GM19455 (cell line): Measurements from ENCODE around the gene PRSS21.

ENCODE experiments used
- ATAC-seq: cut with Tn5 transposase; IDR thresholded peaks from one replicate; pipeline ENCODE4 v1.9.1; 2021; ENCODE audit not compliant: unreplicated experiment

Gene PRSS21

DNA sequence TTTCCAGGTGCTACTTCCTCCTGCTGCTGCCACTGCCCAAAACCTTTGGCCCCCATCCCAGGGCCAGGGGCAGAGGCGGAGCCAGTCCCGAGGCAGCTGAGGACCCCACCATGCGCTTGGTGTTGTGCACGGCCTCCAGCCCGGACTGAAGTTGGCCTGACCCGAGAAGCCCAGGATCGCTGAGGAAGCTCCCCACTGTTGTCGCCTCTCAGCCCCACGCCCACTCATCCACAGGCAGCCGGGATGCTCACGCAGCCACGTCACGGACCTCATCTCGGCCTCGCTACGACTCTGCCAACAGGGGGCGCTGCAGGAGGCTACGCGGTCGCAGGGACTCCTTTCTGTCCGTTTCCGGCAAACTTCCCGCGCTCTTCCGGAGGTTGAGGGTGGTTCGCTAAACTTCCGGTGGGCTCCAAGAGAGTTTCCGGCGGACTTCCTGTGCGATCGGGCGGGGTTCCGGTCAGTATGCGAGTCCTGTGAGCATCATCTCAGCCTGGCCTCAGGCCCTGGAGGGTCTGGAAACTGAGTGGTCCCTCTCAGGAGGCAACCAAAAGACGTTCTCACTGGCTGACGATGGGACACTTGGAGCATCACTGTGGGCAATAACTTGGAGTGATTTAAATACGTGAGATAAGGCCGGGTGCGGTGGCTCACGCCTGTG lies 25.4 kb downstream of the PRSS21 start:
- ATAC-seq, result no peak

DNA sequence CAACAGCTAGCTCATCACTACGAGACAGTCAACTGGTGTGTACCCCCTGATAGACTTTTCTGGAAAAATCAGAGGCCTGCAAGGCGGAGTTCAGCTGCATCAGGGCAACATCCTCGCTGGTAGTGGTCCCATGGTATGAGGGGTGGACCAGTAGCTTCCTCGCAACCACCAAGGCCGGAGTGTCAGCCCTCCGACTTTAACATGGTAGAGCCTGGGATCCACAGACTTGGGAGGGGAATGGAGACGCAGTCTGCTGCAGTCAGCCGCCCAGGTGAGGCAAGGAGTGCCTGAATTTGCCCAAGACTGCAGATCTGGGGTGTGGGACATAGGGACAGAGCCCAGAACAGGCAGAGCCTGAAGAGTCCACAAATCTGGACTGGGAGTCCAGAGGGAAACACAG lies 26.5 kb downstream of the PRSS21 start:
- ATAC-seq, result no peak

DNA sequence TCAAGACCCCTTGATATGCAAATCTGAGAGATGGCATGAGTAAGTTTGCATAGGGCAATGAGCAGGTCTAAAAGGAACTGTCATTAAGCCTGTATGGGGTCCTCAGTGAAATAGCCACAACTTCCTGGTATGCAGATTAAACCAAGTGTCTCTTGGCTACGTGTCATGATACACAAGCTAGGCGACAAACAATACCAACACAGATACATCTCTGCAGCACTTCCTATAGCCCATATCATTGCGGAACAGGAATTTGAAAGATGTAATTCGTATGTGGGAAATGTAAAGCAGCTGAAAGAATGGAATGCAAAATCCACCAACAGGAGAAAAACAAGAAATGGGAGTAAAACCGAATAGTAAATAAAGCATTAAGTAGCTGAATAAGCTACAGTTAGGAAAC lies 28.1 kb downstream of the PRSS21 start:
- ATAC-seq, result no peak

DNA sequence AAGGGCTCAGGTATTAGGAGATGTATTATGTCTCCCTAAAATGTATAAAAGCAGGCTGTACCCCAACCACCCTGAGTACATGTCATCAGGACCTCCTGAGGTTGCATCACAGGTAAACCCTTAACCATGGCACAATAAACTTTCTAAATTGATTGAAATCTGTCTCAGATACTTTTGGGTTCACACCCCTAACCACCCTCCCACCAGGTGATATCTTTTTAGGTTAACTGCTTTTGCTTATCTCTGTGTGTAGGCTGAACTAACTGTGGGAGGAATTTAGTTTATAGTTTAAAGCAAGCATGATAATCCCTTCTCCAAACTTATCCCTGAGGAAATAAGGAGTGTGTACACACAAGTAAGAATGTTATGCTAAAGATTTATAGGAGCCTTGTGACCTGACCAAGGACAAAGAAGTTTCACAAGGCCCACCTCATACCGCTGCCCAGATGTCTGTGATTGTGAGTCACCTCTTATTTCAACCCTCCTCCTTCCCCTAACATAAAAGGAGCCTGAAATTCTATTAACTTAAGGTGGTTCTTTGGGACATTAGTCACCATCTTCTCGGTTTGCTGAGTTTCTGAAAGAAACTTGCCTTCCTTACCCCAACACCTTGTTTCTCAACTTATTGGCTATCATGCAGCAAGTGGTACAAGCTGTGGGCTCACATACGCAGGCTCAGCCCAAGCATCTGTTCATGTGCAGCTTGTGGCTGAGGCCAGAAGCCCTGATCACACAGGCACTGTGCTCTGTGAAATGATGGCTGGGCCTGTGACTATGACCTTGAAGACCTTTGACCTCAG lies 29.7 kb downstream of the PRSS21 start:
- ATAC-seq, result no peak

DNA sequence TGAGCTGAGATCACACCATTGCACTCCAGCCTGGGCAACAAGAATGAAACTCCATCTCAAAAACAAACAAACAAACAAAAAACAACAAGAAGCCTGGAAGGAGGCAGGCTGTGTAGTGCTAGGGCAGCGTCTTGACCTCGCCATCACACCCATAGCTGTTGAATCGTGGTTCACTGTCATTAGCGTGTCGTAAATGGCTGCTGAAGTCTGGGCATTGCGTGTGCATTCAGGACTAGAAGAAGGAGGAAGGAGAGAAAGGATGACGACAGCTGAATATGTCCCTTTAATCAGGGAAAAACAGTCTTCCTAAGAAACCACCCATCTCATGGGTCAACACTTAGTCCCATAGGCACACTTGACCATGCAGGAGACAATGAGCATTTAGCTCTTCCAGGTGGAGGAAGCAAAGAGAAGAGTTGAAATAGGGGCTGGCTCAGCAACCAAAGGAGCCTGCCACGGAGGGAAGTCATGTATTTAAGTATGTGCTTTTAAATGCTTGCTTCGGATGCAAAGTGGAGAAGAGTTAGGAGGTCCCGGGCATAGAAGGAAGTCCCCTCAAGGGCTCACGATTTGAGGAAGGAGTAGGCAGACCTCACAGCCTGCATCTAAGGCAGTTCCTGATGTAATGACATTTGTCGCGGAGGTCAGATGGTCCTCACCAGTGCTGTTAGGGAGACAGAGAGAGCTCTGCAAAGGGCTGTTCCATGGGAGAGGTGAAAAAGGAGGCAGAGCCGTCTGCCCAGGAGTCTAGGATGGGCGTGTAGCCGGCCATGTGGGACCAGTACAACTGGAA lies 32.1 kb downstream of the PRSS21 start:
- no peak for ATAC-seq

DNA sequence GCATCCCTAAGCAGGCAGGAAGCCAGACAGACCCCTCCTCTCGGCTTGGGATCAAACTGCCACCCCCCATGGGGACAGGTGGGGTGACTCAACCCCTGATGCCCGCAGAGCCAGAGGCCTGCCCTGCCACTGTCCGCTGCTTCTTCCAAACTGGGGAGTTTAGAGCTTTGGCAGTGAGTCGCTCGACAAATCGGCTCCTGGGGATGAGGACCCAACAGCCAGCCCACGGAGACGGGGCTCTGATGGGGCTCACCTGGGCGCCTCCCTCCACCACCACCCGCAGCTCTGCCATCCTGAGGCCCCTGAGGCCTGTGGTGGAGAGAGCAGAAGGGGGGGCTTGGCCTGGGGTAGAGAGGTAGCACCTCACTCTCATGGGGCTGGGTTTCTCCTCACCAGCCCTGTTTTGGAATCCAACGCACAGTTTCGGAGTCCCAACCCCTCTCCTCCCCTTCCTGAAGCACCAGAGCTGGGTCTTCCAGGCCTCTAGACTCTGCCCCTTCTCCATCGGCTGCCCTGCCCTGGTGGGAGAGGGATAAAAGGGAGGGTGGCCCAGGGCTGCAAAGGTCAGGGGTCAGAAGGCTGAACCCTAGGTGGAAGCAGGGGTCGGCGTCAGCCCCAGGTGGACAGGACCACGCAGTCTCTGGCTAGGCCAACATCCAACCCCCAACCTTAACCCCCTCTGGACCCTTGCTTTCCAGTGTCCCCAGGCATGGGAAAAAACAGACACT lies 35.1 kb downstream of the PRSS21 start:
- ATAC-seq, result no peak

DNA sequence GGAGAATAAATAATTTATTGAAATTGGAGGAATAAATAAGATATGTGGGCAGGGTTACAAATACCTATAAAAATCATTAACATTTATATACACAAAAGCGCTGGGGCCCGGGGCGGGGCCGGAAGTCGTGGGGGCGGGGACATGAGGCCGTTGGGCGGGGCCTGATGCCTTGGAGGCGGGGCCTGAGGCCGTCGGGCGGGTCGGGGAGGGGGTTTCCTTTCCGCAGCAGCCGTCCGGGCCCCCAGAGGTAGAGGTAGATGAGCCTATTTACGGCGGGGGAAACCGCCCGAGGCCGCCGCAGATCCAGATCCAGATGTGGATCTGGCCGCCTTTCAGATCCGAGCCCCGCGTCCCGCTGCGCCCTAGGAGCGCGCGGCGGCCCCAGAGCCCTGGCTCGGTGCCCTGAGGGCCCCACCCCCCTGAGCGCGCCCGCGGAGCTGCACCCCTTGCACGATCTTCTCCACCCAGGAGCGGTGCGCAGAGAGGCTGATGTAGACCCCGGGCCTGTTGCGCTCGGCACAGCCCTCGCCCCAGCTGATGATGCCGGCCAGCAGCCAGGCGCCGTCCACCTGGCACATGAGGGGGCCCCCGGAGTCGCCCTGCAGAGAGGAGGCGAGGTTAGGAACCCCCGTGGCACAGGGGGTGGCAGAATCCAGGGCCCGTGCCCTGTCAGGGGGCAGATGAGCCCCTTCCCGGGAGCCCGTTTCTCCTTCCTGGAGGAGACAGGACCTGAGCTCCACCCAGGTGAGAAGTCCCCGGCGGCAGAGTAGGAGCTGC lies 35.9 kb downstream of the PRSS21 start:
- ATAC-seq, result no peak

DNA sequence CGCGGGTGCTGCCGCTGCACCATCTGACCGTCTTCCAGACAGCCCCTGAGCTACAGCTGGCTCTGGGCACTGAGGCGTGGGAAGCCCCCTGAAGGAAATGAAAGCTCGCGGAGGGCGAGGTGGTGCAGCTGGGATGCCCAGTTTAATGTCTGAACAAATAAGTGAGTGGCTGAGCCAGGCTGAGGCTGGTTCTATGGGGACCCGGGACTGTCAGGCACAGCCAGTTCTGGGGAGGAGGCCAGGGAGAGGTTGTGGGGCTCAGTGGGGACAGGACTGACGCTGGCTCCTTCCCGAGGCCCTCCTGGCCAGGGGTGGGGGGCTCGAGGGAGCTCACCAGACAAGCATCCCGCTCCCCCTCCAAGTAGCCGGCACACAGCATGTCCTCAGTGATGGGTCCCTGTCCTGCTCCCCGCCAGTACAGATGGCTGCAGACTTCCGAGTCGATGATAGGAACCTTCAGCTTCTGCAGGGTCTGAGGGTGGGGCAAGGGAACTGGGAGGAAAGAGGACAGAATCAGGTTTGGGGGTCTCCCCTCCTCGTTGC lies 36.6 kb downstream of the PRSS21 start:
- no peak for ATAC-seq

DNA sequence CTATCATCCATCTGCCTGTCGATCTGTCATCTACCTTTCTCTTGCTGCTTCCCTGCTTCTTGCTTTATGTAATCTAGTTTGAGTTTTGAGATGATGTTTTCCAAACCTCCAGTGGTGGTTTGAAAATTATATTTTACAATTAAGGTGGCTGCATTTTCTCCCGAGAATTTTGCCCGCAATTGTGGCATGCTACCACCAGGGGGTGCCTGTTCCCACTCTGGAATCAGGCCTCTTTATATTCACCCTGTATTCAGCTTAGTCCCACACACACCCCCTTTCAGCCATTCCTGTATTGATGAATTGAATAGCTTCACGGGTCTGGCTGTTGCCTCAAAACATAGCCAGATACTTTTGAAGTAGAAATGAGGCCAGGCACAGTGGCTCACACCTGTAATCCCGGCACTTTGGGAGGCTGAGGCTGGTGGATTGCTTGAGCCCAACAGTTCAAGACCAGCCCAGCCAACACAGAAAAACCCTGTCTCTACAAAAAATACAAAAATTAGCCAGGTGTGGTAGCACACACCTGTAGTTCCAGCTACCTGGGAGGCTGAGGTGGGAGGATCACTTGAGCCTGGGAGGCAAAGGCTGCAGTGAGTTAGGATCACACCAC lies 37.8 kb downstream of the PRSS21 start:
- no peak for ATAC-seq

DNA sequence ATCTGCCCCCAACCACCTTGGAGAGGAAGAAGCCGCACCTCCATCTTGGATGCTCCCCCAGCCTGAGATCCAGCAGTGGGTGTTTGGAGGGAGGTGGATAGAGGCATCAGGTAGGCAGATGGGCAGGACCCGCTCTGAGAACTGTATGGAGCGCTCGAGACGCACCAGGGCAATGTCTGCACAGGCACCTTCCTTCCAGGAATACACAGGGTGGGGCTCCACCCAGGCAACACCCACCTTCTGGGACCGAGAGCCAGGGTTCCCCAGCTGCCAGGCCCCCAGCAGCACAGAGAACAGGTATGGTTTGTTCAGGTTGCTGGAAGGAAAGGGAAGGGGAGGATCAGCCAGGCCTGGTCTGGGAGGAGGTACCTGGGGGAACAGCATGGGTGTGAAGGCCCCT lies 38.5 kb downstream of the PRSS21 start:
- no peak for ATAC-seq

DNA sequence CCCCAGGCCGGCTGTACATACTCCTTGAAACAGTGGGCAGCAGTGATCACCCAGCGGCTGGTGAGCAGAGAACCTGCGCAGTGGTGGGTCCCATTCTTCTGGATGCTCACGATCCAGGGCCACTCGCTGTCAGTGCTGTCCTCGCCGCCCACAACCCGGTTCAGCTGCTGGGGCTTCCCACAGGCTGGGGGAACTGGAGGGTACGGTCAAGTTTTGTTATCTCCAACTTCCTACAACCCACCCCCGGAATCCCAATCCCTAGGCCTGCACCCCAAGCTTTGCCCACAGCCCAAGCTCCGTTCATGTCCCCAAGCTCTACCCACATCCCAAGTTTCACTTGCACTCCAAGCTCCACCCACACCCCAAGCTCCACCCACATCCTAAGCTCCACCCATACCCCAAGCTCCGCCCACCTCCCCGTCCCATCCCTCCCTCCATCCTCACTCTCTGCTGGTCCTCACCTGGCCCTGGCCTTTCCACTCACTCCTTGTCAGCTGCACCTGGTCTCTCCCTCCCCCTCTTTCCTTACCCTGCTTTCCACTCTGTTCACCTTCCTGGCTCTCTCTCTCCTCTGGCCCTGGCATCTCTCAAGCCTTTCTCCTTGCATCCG lies 39.1 kb downstream of the PRSS21 start:
- ATAC-seq, result no peak

DNA sequence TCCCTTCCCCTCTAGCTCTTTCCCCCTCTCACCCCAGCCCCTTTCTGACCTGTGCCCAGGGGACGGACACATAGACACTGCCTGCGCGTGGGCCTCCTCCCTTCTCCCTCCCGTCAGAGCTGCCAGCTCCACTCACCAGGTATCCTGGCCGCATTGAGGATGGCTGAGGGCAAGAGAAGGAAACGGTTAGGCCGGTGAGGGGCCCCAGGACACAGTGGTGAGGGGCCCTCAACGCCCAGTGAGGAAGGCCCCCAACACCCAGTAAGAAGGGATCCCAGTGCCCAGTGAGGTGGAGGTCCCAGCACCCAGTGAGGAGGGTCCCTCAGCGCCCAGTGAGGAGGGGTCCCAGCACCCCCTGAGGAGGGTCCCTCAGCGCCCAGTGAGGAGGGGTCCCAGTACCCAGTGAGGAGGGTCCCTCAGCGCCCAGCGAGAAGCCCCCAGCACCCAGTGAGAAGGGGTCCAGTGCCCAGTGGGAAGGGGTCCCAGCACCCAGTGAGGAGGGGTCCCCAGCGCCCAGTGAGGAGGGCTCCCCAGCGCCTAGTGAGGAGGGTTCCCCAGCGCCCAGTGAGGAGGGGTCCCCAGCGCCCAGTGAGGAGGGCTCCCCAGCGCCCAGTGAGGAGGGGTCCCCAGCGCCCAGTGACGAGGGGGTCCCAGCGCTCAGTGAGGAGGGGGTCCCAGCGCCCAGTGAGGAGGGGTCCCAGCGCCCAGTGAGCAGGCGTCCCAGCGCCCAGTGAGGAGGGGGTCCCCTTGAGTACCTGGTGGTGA lies 39.8 kb downstream of the PRSS21 start:
- ATAC-seq, result no peak

DNA sequence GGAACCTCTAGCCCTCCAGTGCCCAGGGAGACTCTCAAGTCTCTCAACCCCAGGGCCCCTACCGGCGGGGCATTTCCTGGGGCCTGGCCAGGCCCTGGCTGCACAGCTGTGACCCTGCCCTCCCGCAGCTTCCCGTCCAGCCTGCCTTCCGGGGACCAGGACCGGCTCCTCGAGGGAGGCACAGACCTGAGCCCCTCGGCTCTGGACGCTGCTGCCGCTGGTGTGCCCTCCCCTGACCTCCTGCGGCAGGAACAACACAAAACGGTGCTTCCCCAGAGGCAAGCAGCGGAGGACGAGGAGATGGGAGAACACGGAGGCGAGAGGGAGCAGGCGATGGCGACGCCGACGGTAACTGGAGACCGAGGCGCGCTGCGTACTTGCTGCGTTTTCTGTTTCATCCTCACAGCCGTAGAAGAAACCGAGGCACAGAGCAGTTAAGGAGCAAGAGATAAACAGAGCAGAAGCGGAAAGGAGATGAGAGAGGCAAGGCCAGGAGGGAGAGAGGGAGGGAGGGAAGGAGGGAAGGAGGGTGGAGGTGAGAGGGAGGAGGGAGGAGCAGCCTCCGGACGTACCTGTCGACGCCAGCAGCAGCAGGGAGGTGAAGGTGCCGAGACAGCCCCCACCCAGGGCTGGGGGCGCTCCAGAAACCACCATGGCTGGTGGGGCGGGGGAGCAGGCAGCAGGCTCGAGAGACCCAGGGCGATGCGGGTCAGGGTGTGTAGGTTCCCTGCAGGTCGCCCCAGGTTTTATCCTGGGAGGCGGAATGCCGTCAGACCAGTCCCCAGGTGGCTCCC lies 40.6 kb downstream of the PRSS21 start, which contains the start of gene PRSS22:
PRSS22 (minus strand) TSS at position 720 of the 794 bp plus-strand sequence; CDS start at position 654, 66 bp downstream.
- no peak for ATAC-seq

DNA sequence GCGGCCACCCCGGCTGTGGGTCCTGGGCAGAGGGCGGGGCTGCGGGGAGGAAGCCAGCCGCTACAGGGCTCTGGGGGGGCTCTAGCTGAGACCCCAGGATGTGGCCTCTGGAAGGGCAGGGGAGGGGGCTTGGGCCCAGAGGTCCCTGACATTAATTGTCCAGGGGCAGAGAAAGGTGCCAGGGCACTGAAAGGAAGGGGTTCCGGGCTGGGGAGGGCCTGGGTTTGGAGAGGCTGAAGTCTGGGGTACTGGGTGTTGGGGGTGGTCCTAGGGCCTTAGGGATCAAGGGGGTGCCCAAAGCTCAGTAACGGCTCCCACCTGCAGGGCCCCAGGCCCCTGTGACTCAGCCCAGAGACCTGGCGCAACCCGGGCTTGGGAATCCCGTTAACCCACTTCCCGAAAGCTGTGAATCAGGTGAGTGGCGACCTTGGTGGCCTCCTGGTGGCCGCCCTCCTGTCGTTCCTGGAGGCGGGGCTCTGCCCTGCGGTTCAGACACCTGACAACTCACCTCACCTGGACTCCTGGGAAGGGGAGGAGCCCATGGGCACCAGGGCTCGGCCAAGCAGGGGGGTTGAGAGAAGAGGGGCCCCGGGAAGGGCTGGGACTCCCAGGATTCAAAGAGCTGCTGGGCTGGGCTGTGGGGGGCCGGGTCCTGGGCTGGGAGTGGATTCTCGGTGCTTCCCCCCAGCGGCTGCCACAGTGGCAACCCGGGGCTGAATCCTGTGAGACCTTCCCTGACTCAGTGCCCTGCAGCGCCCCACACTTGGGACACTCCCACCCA lies 41.4 kb downstream of the PRSS21 start:
- no peak for ATAC-seq

DNA sequence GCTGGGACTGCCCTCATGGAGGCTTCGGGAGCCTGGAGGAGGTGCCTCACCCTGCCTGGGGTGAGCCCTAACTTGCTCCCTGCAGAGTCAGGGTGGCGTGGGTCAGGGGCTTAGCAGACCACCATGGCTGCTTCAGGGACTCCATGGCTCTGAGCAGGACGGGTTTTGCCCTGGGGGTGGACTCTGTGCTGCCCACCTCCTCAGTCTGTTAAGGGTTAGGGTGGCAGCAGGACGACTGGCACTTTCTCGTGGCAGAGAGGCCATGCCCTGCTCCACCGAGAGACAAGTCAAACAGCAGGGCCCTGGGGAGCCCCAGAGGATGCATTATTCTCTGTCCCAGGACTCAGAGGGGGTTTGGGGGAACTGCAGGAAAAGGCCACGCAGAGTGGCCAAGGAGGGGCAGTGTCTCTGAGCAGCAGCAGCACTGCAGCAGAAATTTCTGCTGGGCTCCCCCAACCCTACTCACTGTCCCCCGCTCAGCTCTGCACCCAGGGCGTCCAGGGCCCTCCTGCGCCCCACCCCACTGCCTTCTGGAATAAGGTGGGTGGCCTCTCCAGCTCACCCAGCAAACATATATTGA lies 42.7 kb downstream of the PRSS21 start:
- ATAC-seq, result no peak

DNA sequence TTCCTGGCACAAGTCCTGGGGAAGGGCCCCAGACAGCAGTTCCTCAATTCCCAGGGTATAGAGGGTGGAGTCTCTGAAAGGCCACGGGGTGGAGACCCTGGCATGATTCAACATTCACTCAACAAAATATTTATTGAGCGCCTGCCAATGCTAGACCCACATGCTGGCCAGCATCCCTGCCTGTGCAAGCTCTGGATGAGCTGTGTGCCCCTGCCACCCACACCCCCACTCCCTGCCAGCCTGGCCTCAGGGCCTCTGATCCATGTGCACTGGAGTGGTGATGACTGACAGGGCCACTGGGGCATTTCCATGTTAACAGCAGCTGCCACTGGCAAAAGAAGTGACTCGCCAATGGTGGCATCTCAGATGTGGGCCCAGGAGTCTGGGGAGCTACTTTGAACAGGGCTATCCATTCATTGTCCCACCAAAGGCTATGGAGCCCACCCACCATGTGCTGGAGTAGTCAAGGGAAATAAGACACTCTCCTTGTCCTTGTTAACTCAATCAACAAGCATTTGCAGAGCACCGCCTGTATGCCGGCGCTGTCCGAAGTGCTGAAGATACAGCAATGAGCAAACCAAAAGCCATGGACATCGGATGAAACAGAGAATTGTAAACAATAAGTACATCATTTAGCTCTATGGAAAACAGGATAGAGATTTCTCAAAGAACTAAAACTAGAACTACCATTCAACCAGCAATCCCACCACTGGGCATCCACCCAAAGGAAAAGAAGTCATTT lies 44.0 kb downstream of the PRSS21 start:
- ATAC-seq, result no peak
